Mammary epithelial cell (primary cell): Measurements from ENCODE around the gene ANKRD9.
"Not testable (repeated sequence)": the region's sequence is repeated elsewhere in the genome, so short reads cannot be mapped to it uniquely, and the experiment has no call there.

ENCODE experiments used
- EZH2 ChIP-seq: IDR thresholded peaks from 2 replicates; pipeline ENCODE4 v1.6.1; 2012; ENCODE audit warnings: low read length, inconsistent platforms, borderline replicate concordance
- TF ChIP-seq, protein P1 (sequence below), 2 donors: IDR thresholded peaks in 1 of 2; conservative IDR thresholded peaks in 1 of 2; 2 replicates each; pipeline ENCODE4 v1.5.1; 2011 to 2012; ENCODE audit warnings: inconsistent platforms in 2 of 2, low read length in 2 of 2, mild to moderate bottlenecking in 2 of 2, control low read depth in 1 of 2, low read depth in 1 of 2; ENCODE audit not compliant: insufficient read depth in 1 of 2; ENCODE audit errors: extremely low read depth in 1 of 2

DNA sequence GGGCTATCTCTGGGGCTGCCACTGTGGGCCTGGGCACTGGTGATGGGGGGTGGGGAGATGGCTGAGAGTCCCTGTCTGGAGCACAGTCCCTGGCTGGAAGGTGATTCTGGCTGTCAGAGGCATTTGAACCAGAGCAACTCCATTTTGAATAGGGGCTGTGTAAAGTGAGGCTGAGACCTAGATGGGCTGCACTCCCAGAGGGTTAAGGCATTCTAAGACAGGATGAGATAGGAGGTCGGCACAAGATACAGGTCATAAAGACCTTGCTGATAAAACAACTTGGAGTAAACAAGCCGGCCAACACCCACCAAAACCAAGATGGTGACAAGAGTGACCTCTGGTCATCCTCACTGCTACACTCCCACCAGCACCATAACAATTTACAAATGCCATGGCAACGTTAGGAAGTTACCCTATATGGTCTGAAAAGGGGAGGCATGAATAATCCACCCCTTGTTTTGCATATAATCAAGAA lies 41.4 kb upstream of the ANKRD9 start:
- TF ChIP-seq, protein P1, sequence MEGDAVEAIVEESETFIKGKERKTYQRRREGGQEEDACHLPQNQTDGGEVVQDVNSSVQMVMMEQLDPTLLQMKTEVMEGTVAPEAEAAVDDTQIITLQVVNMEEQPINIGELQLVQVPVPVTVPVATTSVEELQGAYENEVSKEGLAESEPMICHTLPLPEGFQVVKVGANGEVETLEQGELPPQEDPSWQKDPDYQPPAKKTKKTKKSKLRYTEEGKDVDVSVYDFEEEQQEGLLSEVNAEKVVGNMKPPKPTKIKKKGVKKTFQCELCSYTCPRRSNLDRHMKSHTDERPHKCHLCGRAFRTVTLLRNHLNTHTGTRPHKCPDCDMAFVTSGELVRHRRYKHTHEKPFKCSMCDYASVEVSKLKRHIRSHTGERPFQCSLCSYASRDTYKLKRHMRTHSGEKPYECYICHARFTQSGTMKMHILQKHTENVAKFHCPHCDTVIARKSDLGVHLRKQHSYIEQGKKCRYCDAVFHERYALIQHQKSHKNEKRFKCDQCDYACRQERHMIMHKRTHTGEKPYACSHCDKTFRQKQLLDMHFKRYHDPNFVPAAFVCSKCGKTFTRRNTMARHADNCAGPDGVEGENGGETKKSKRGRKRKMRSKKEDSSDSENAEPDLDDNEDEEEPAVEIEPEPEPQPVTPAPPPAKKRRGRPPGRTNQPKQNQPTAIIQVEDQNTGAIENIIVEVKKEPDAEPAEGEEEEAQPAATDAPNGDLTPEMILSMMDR (conservative IDR thresholded peaks at IDR 0.05 in 1 of 2, IDR thresholded peaks at IDR 0.05 in 1 of 2; ENCODE audit: extremely low read depth in 1 of 2, insufficient read depth in 1 of 2, low read depth in 1 of 2, low read length in 2 of 2), result not testable (repeated sequence)
- TF ChIP-seq EZH2, result not testable (repeated sequence)
